HEK293 (cell line): ENCODE measurements around the gene MYO7B.

ENCODE experiments used
- ZNF132 ChIP-seq: fragments of 450-650 bp; formaldehyde crosslinking; IDR thresholded peaks from 2 replicates; pipeline ENCODE4 v1.5.1; 2017; ENCODE audit warnings: missing biosample characterization, missing genetic modification characterization, borderline replicate concordance
- ZNF214 ChIP-seq: fragments of 450-650 bp; formaldehyde crosslinking; IDR thresholded peaks from 2 replicates; pipeline ENCODE4 v1.5.1; 2017; ENCODE audit warnings: missing biosample characterization, mild to moderate bottlenecking, missing genetic modification characterization, borderline replicate concordance

- TF ChIP-seq ZNF214 (tag by site-specific recombination), result no peak
- no peak for TF ChIP-seq ZNF132
Observed at GRCh38 chr2:127558911-127559310, 23.4 kb downstream of the MYO7B start.
